ENCODE data around the gene SH2D4B. TPM values are rescaled to one million over a fixed set of nuclear protein-coding genes. Genes with fewer than 3 reads are reported as not detected.

The SH2D4B gene
- total and polyA plus RNA-seq, 10 of the 15 experiments (the other 5 are each of a cell fraction or from before 2014, with no cell fraction given) = 0.04 to 0.21 (median 0.13) TPM; not detected in 5

- no peak for TF ChIP-seq MEF2A (IDR thresholded peaks at IDR 0.05; ENCODE audit: insufficient read depth, low read depth, low read length)
- no peak for TF ChIP-seq ASH2L (IDR thresholded peaks at IDR 0.05; ENCODE audit: borderline replicate concordance, low read depth)
- peak; percentile 65 for TF ChIP-seq EED (IDR thresholded peaks at IDR 0.05; ENCODE audit: low read depth)
- no peak for TF ChIP-seq HSF1 (IDR thresholded peaks at IDR 0.05; ENCODE audit: low read depth, low read length)
- no peak for TF ChIP-seq MYB (IDR thresholded peaks at IDR 0.05; ENCODE audit: borderline replicate concordance, low read depth, low read length)
- TF ChIP-seq PRDM15 (CRISPR knock-in tag; IDR thresholded peaks at IDR 0.05) = no peak
- no peak for TF ChIP-seq NR2C2 (IDR thresholded peaks at IDR 0.05; ENCODE audit: borderline replicate concordance, control insufficient read depth, insufficient read length, low read depth)
- TF ChIP-seq ZNF384 (IDR thresholded peaks at IDR 0.05; ENCODE audit: borderline replicate concordance, low read depth, low read length) = peak; percentile 68; the same call in 1 of the 2 replicates
- no peak for TF ChIP-seq E2F4 (IDR thresholded peaks at IDR 0.05; ENCODE audit: low read depth, low read length)
- no peak for TF ChIP-seq SP1 (IDR thresholded peaks at IDR 0.05; ENCODE audit: low read depth, low read length)
- TF ChIP-seq SMAD5 (IDR thresholded peaks at IDR 0.05; ENCODE audit: low read depth) = no peak
- no peak for TF ChIP-seq PBX3 (IDR thresholded peaks at IDR 0.05; ENCODE audit: insufficient replicate concordance, low read depth, low read length)
- TF ChIP-seq CTCF (IDR thresholded peaks at IDR 0.05 in 2 of 3, conservative IDR thresholded peaks at IDR 0.05 in 1 of 3; ENCODE audit: control insufficient read depth in 2 of 3, extremely low read depth in 1 of 3, insufficient read depth in 1 of 3, low read depth in 3 of 3, low read length in 3 of 3) = no peak
- no peak for TF ChIP-seq NFYA (IDR thresholded peaks at IDR 0.05; ENCODE audit: borderline replicate concordance, low read depth, low read length)
- TF ChIP-seq YY1 (IDR thresholded peaks at IDR 0.05; ENCODE audit: low read depth, low read length) = no peak
- TF ChIP-seq LARP7 (IDR thresholded peaks at IDR 0.05) = no peak
- peak; percentile 77 for TF ChIP-seq IKZF1 (conservative IDR thresholded peaks at IDR 0.05)
- peak; percentile 52 for TF ChIP-seq BCL11A (IDR thresholded peaks at IDR 0.05; ENCODE audit: low read depth, low read length)
- no peak for TF ChIP-seq TAF1 (IDR thresholded peaks at IDR 0.05; ENCODE audit: borderline replicate concordance, low read depth, low read length)
- TF ChIP-seq POU2F2 (IDR thresholded peaks at IDR 0.05; ENCODE audit: borderline replicate concordance, low read depth, low read length) = 0 out of 3 replicates have a peak, but pooled peaks have one; percentile 28
These were observed 3.5 kb downstream of the SH2D4B start (continued) for GRCh38 chr10:80540981-80541750.
